ENCODE data around the gene LMX1B.
"Not testable (repeated sequence)": the region's sequence is repeated elsewhere in the genome, so short reads cannot be mapped to it uniquely, and the experiment has no call there.

LMX1B gene

DNA sequence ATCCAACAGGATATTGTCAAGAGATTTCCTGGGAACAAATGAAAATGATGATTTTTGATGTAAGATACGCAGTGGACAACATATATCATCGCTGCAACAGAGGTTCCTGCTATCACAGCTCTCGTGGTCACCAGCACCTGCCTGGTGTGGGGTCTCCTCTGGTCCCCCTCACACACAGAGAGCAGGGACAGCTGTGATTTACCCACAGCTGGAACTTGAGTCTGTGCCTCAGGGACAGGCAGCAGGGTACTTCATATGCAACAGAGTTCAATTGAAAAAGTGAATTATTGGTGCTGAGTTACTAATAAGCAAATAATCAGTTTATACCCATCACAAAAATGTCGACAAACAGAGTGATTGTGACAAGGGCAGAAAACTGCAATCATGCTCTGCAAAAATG lies 93.4 kb downstream of the LMX1B start (continued):
- TF ChIP-seq, protein P1, sequence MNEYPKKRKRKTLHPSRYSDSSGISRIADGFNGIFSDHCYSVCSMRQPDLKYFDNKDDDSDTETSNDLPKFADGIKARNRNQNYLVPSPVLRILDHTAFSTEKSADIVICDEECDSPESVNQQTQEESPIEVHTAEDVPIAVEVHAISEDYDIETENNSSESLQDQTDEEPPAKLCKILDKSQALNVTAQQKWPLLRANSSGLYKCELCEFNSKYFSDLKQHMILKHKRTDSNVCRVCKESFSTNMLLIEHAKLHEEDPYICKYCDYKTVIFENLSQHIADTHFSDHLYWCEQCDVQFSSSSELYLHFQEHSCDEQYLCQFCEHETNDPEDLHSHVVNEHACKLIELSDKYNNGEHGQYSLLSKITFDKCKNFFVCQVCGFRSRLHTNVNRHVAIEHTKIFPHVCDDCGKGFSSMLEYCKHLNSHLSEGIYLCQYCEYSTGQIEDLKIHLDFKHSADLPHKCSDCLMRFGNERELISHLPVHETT (tag by site-specific recombination; IDR thresholded peaks at IDR 0.05) = no peak
- no peak for TF ChIP-seq ZNF701 (tag by site-specific recombination; IDR thresholded peaks at IDR 0.05)
- no peak for TF ChIP-seq ZSCAN30 (tag by site-specific recombination; IDR thresholded peaks at IDR 0.05)
- TF ChIP-seq ZNF416 (tag by site-specific recombination; IDR thresholded peaks at IDR 0.05) = no peak
- no peak for TF ChIP-seq ZBTB48 (tag by site-specific recombination; IDR thresholded peaks at IDR 0.05)
- TF ChIP-seq ZNF830 (tag by site-specific recombination; IDR thresholded peaks at IDR 0.05; ENCODE audit: low read depth) = no peak
- no peak for TF ChIP-seq ZNF76 (tag by site-specific recombination; IDR thresholded peaks at IDR 0.05; ENCODE audit: borderline replicate concordance, low read depth)
- TF ChIP-seq ZNF341 (tag by site-specific recombination; IDR thresholded peaks at IDR 0.05; ENCODE audit: low read depth) = no peak
- no peak for TF ChIP-seq IKZF3 (tag by site-specific recombination; IDR thresholded peaks at IDR 0.05)
- no peak for TF ChIP-seq ZNF221 (tag by site-specific recombination; IDR thresholded peaks at IDR 0.05; ENCODE audit: borderline replicate concordance)
- TF ChIP-seq, protein P2, sequence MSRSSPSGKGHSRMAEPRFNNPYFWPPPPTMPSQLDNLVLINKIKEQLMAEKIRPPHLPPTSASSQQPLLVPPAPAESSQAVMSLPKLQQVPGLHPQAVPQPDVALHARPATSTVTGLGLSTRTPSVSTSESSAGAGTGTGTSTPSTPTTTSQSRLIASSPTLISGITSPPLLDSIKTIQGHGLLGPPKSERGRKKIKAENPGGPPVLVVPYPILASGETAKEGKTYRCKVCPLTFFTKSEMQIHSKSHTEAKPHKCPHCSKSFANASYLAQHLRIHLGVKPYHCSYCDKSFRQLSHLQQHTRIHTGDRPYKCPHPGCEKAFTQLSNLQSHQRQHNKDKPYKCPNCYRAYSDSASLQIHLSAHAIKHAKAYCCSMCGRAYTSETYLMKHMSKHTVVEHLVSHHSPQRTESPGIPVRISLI (tag by site-specific recombination; IDR thresholded peaks at IDR 0.05) = no peak

DNA sequence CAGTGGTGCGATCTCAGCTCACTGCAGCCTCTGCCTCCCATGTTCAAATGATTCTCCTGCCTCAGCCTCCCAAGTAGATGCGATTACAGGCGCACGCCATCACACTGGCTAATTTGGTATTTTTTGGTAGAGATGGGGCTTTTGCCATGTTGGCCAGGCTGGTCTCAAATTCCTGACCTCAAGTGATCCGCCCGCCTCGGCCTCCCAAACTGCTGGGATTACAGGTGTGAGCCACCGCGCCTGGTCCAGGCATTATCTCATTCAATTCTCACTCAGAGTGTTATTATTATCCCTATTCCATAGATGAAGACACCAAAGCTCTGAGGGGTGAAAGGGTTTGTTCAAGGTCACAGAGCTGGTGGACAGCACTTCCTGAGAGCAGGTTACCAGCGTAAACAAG lies 94.0 kb downstream of the LMX1B start:
- not testable (repeated sequence) for H3K9me3 ChIP-seq (ENCODE audit: control insufficient read depth, insufficient read depth, low read depth, low read length)
- POLR2A ChIA-PET = interaction anchor here (2.4 kb wide), 1 partner anchor 12 kb away, joined by 6 read pairs; no protein-coding TSS in a partner anchor
- CTCF ChIA-PET = interaction anchor here (0.6 to 9.8 kb wide), 10 partner anchors 12 to 918 kb away, joined by 3 to 373 read pairs (median 26); no protein-coding TSS in a partner anchor

DNA sequence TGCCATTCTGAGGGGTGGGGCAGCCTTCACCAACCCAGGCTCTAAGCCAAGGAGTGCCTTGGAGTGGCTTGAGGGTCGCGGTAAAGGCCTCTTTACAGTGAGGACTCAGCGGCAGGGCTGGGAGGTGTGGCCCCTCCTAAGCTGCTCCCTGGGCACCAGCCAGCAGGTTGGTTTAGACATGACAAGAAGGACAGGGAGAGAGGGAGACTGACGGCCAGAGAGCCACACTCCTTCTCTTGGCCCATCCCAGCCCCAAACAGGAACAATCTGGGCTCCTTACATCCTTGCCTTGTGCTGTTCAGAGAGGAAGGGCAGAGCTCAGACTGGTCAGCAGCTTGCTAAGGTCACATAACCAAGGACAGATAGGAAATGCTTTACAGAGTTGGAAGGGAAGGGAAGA lies 94.5 kb downstream of the LMX1B start:
- TF ChIP-seq ZXDB (tag by site-specific recombination; IDR thresholded peaks at IDR 0.05) = no peak
- TF ChIP-seq ZNF184 (tag by site-specific recombination; IDR thresholded peaks at IDR 0.05) = no peak
- no peak for TF ChIP-seq ZNF555 (tag by site-specific recombination; conservative IDR thresholded peaks at IDR 0.05)
- no peak for TF ChIP-seq ZNF175 (tag by site-specific recombination; IDR thresholded peaks at IDR 0.05)
- TF ChIP-seq, protein P3, sequence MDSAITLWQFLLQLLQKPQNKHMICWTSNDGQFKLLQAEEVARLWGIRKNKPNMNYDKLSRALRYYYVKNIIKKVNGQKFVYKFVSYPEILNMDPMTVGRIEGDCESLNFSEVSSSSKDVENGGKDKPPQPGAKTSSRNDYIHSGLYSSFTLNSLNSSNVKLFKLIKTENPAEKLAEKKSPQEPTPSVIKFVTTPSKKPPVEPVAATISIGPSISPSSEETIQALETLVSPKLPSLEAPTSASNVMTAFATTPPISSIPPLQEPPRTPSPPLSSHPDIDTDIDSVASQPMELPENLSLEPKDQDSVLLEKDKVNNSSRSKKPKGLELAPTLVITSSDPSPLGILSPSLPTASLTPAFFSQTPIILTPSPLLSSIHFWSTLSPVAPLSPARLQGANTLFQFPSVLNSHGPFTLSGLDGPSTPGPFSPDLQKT (IDR thresholded peaks at IDR 0.05; ENCODE audit: borderline replicate concordance, low read depth, low read length) = no peak
- TF ChIP-seq ZNF146 (tag by site-specific recombination; IDR thresholded peaks at IDR 0.05) = no peak
- no peak for TF ChIP-seq ZNF624 (tag by site-specific recombination; IDR thresholded peaks at IDR 0.05)
- TF ChIP-seq ZNF112 (tag by site-specific recombination; IDR thresholded peaks at IDR 0.05) = no peak
- TF ChIP-seq SCRT2 (tag by site-specific recombination; IDR thresholded peaks at IDR 0.05) = no peak
- TF ChIP-seq ZNF521 (tag by site-specific recombination; IDR thresholded peaks at IDR 0.05) = no peak
- no peak for TF ChIP-seq ZNF768 (tag by site-specific recombination; IDR thresholded peaks at IDR 0.05)
- TF ChIP-seq GLI2 (tag by site-specific recombination; IDR thresholded peaks at IDR 0.05; ENCODE audit: borderline replicate concordance, low read depth) = no peak
- no peak for TF ChIP-seq TCF7L2 (IDR thresholded peaks at IDR 0.05; ENCODE audit: borderline replicate concordance, low read depth, low read length)
- TF ChIP-seq ZNF623 (tag by site-specific recombination; IDR thresholded peaks at IDR 0.05) = no peak
- Histone ChIP-seq H3K4me1 (ENCODE audit: control insufficient read depth, insufficient read depth, low read length) (no peaks in the 10 kb centered on the region), H3K36me3 (ENCODE audit: control insufficient read depth in 2 of 2, insufficient read depth in 1 of 2, low read length in 2 of 2) (no peaks in the 10 kb centered on the region), H3K27ac (ENCODE audit: extremely low read depth, low read depth, low read length) (no peak overlapping the region), H3K9me3 (ENCODE audit: control insufficient read depth, insufficient read depth, low read depth, low read length) (no peaks in the 10 kb centered on the region), H3K4me3 (ENCODE audit: low read depth, low read length) (no peak overlapping the region)
- ChIA-PET CTCF (interaction anchor here (0.6 to 9.6 kb wide), 6 partner anchors 11 to 919 kb away, joined by 3 to 373 read pairs (median 5); no protein-coding TSS in a partner anchor), POLR2A (interaction anchor here (2.4 kb wide), 1 partner anchor 11 kb away, joined by 6 read pairs; no protein-coding TSS in a partner anchor)

More for the DNA sequence above, 94.0 kb downstream of the LMX1B start:
- H3K4me1 ChIP-seq (ENCODE audit: control insufficient read depth, insufficient read depth, low read length); H3K36me3 ChIP-seq (ENCODE audit: control insufficient read depth in 2 of 2, insufficient read depth in 1 of 2, low read length in 2 of 2); H3K4me3 ChIP-seq (ENCODE audit: low read depth, low read length); H3K27ac ChIP-seq (ENCODE audit: extremely low read depth, low read depth, low read length): not testable (repeated sequence)

Data from HEK293 (cell line).